Lung (tissue), 12 donors: ENCODE data around the gene DDB1. TPM values are rescaled to one million over a fixed set of nuclear protein-coding genes. Genes with fewer than 3 reads are reported as not detected.

Source experiments
- ATAC-seq: fragments of 200-7000 bp; cut with Tn5 transposase; one replicate; pipeline ENCODE4 v1.9.1; 2020; ENCODE audit warnings: moderate number of reproducible peaks; ENCODE audit not compliant: insufficient read depth, low FRiP score
- DNase-seq, 3 donors: peaks; one replicate each; pipeline ENCODE4 v3.0.0-alpha.2; 2013 to 2017
- H3K27ac ChIP-seq, 2 donors: one replicate each; pipeline ENCODE4 v1.5.1; 2013; ENCODE audit warnings: mild to moderate bottlenecking in 2 of 2, moderate library complexity in 2 of 2, control low read depth in 1 of 2, inconsistent platforms in 1 of 2, low read depth in 1 of 2, low read length in 1 of 2
- H3K27me3 ChIP-seq, 3 donors: one replicate each; pipeline ENCODE4 v1.5.1; 2013; ENCODE audit warnings: low read length in 2 of 3; ENCODE audit not compliant: control insufficient read depth in 3 of 3, insufficient read depth in 3 of 3
- H3K36me3 ChIP-seq, 4 donors: one replicate each; pipeline ENCODE4 v1.5.1; 2013; ENCODE audit warnings: low read length in 4 of 4, mild to moderate bottlenecking in 1 of 4, moderate library complexity in 1 of 4; ENCODE audit not compliant: control insufficient read depth in 4 of 4, insufficient read depth in 4 of 4
- H3K4me1 ChIP-seq, 5 donors: one replicate each; pipeline ENCODE4 v1.5.1; 2013; ENCODE audit warnings: low read length in 5 of 5, mild to moderate bottlenecking in 2 of 5, moderate library complexity in 1 of 5; ENCODE audit not compliant: control insufficient read depth in 5 of 5, insufficient read depth in 5 of 5
- H3K4me3 ChIP-seq: one replicate; pipeline ENCODE4 v1.5.1; 2013; ENCODE audit warnings: mild to moderate bottlenecking, control low read depth, moderate library complexity
- H3K9ac ChIP-seq, 2 donors: one replicate each; pipeline ENCODE4 v1.5.1; 2013; ENCODE audit warnings: low read length in 2 of 2, control low read depth in 1 of 2; ENCODE audit not compliant: insufficient read depth in 1 of 2
- H3K9me3 ChIP-seq, 4 donors: one replicate each; pipeline ENCODE4 v1.5.1; 2013; ENCODE audit warnings: low read length in 3 of 4, mild to moderate bottlenecking in 1 of 4, moderate library complexity in 1 of 4; ENCODE audit not compliant: control insufficient read depth in 4 of 4, insufficient read depth in 3 of 4
- CTCF ChIP-seq: IDR thresholded peaks from 2 replicates; pipeline ENCODE4 v1.5.1; 2012; ENCODE audit warnings: mild to moderate bottlenecking; ENCODE audit errors: control extremely low read depth, extremely low read depth
- WGBS, 2 donors: extraction: QIAGEN DNeasy Blood & Tissue Kit; methylation state at CpG; one replicate each; pipeline ENCODE4 v1.1.7; 2013; 5-methylcytosine and 5-hydroxymethylcytosine counted together
- polyA plus RNA-seq, 2 donors: library from polyadenylated mRNA; stranded (reverse); fragments of 200-250 nt; gene quantifications; one replicate each; pipeline ENCODE4 v1.2.1, GENCODE V29; 2013
- total RNA-seq, 2 donors: library from RNA; depleted of rRNA in 1 of 2; stranded (reverse); fragments of >200 nt in 1 of 2; gene quantifications; one replicate each; pipeline ENCODE4 v1.2.1, GENCODE V29; 2014 to 2021
- donor health status: control.
- donor health status: control.
- donor health status: Bipolar disorder and iron deficiency.
- donor health status: healthy.
- donor health status: DM: yes; HTN: yes; CAD: no.

The DDB1 gene
- total and polyA plus RNA-seq, 4 donors, result 88.5 to 184 (median 121) TPM

- peaks cover 63 to 84% (median 77%) of the 10 kb centered on the region in 4 donors for H3K36me3 ChIP-seq
- 93 to 99% methylated on average over 7 of the region's 7 CpGs for WGBS, 2 donors
- no peaks in the 10 kb centered on the region for H3K4me1 ChIP-seq
- H3K4me3 ChIP-seq, result no peak overlapping the region
- H3K9ac ChIP-seq, result no peak overlapping the region
- H3K27ac ChIP-seq, result no peak overlapping the region
- H3K9me3 ChIP-seq, result no peaks in the 10 kb centered on the region
- H3K27me3 ChIP-seq, result no peaks in the 10 kb centered on the region
- DNase-seq (no peak), ATAC-seq (no peak)
- no peak for TF ChIP-seq CTCF
These were observed 23.2 kb downstream of the DDB1 start for GRCh38 chr11:61309739-61310138.

- H3K36me3 ChIP-seq, result peaks cover 58 to 81% (median 73%) of the 10 kb centered on the region in 4 donors
- H3K4me3 ChIP-seq, result no peak overlapping the region
- no peaks in the 10 kb centered on the region for H3K27me3 ChIP-seq
- H3K9me3 ChIP-seq, result no peaks in the 10 kb centered on the region
- no peak for DNase-seq
- TF ChIP-seq CTCF, result no peak
- no peaks in the 10 kb centered on the region for H3K4me1 ChIP-seq
- 91 to 97% methylated on average over 4 of the region's 4 CpGs for WGBS, 2 donors
- no peak overlapping the region for H3K27ac ChIP-seq
- no peak overlapping the region for H3K9ac ChIP-seq
- ATAC-seq, result no peak
These were observed 23.8 kb downstream of the DDB1 start for GRCh38 chr11:61309141-61309540.

- no peak for DNase-seq
- Histone ChIP-seq H3K9me3 (no peaks in the 10 kb centered on the region), H3K4me1 (no peaks in the 10 kb centered on the region), H3K27me3 (no peaks in the 10 kb centered on the region), H3K27ac (no peak overlapping the region), H3K4me3 (no peak overlapping the region), H3K9ac (no peak overlapping the region), H3K36me3 (peaks cover 69 to 79% (median 75%) of the 10 kb centered on the region in 4 donors)
- no peak for ATAC-seq
- no peak for TF ChIP-seq CTCF
- WGBS, 2 donors, result 81 to 93% methylated on average over 1 of the region's 1 CpG
These were observed 25.6 kb downstream of the DDB1 start for GRCh38 chr11:61307354-61307753.

DNA sequence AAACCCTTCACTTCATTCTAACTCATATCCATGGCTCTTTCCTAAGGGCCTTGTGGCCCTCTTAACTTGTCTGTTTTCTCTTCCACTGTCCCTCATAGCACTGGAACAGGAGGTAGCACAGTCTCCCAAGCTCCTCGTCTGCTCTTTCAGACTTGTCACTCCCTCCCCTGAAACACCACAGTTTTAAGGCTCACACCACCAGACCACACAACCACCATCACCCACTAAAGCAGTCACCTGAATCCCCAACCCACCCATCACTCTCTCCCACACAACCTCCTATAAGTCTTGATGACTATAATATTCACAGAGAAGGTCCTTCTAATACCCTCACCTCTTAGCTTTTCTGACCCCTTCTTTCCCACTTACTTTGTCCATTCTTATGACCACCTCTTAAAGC lies 26.7 kb downstream of the DDB1 start:
- TF ChIP-seq CTCF, result no peak
- H3K36me3 ChIP-seq, result peaks cover 65 to 79% (median 73%) of the 10 kb centered on the region in 4 donors
- H3K4me3 ChIP-seq, result no peak overlapping the region
- no peaks in the 10 kb centered on the region for H3K9me3 ChIP-seq
- H3K27me3 ChIP-seq, result no peaks in the 10 kb centered on the region
- no peaks in the 10 kb centered on the region for H3K4me1 ChIP-seq
- DNase-seq, result no peak
- 89 to 94% methylated on average over 1 of the region's 1 CpG for WGBS, 2 donors
- H3K27ac ChIP-seq, result no peak overlapping the region
- ATAC-seq, result no peak
- H3K9ac ChIP-seq, result no peak overlapping the region
